HCT116 (cell line): ENCODE measurements around the gene FAM117A. TPM values are rescaled to one million over a fixed set of nuclear protein-coding genes. Genes with fewer than 3 reads are reported as not detected.

Source experiments
- ATAC-seq: fragments of 200-7000 bp; cut with Tn5 transposase; 2 replicates; pipeline ENCODE4 v1.9.1; 2020; ENCODE audit warnings: mild to moderate bottlenecking, moderate library complexity
- BruUV-seq: library from RNA; stranded (reverse); fragments of 400-500 nt; replicated peaks from 2 replicates; lab custom pipeline; 2021; lab: Mats Ljungman, UMichigan
- CTCF ChIA-PET: fragments of 300-600 bp; sonication (Branson Sonifier 250); formaldehyde crosslinking; loops from one replicate; lab custom pipeline; 2021; ENCODE audit warnings: antibody characterized with exemption; lab: Charles Lee
- POLR2A ChIA-PET: fragments of 300-600, 350-600 bp; sonication (Branson Sonifier 250); formaldehyde crosslinking; loops from one replicate; lab custom pipeline; 2021; ENCODE audit warnings: antibody characterized with exemption; lab: Charles Lee
- RAD21 ChIA-PET, 2 experiments: fragments of 300-600 bp; sonication (Branson Sonifier 250); formaldehyde crosslinking; loops; one replicate each; lab custom pipeline; 2023; ENCODE audit warnings: low total read pairs in 2 of 2; ENCODE audit not compliant: uncharacterized antibody in 2 of 2, unreplicated experiment in 2 of 2, low non-redundant PET in 1 of 2; lab: Charles Lee
- DNase-seq: peaks from one replicate; pipeline ENCODE4 v3.0.0-alpha.2; 2010; ENCODE audit warnings: low read depth, low spot score
- H2AFZ ChIP-seq: fragments of 200-600 bp; shearing (Covaris generic), sonication (generic); 2 replicates; pipeline ENCODE4 v1.6.1; 2017; ENCODE audit warnings: low read depth, mixed run types, mixed read lengths, antibody characterized with exemption, low read length; ENCODE audit not compliant: poor library complexity, severe bottlenecking
- H3K27ac ChIP-seq: 2 replicates; pipeline ENCODE4 v1.5.1; 2012; ENCODE audit warnings: low read depth, low read length
- H3K27me3 ChIP-seq: fragments of 200-600 bp; sonication (generic); 2 replicates; pipeline ENCODE4 v1.6.1; 2016; ENCODE audit warnings: mixed run types, low read length, mixed read lengths; ENCODE audit not compliant: insufficient read depth
- H3K36me3 ChIP-seq, 2 experiments: fragments of 200-500 bp in 1 of 2; fragments of 200-600 bp in 1 of 2; sonication (Bioruptor generic) in 1 of 2; sonication (generic) in 1 of 2; 2 replicates each; pipeline versions ENCODE4 v1.5.1 to v1.6.1; 2014 to 2016; ENCODE audit warnings: low read length in 2 of 2, inconsistent platforms in 1 of 2, mixed read lengths in 1 of 2, mixed run types in 1 of 2; ENCODE audit not compliant: insufficient read depth in 2 of 2, control insufficient read depth in 1 of 2
- H3K4me1 ChIP-seq, 2 experiments: fragments of 200-600 bp in 1 of 2; sonication (generic) in 1 of 2; 2 replicates each; pipeline versions ENCODE4 v1.5.1 to v1.6.1; 2012 to 2017; ENCODE audit warnings: low read length in 2 of 2, inconsistent platforms in 1 of 2, mild to moderate bottlenecking in 1 of 2, mixed read lengths in 1 of 2, mixed run types in 1 of 2, moderate library complexity in 1 of 2; ENCODE audit not compliant: insufficient read depth in 2 of 2, control insufficient read depth in 1 of 2
- H3K4me2 ChIP-seq: fragments of 200-600 bp; sonication (generic); 2 replicates; pipeline ENCODE4 v1.6.1; 2017; ENCODE audit warnings: mixed run types, low read length, mixed read lengths
- H3K4me3 ChIP-seq, 2 experiments: fragments of 200-600 bp in 1 of 2; sonication (generic) in 1 of 2; replicated peaks in 1 of 2; 2 replicates each; pipeline ENCODE4 v1.5.1; 2011 to 2016; ENCODE audit warnings: low read length in 2 of 2, control low read depth in 1 of 2, low read depth in 1 of 2, mild to moderate bottlenecking in 1 of 2, mixed read lengths in 1 of 2, mixed run types in 1 of 2
- H3K79me2 ChIP-seq: fragments of 200-600 bp; sonication (generic); 2 replicates; pipeline ENCODE4 v1.6.1; 2017; ENCODE audit warnings: mild to moderate bottlenecking, mixed run types, low read length, moderate library complexity, mixed read lengths; ENCODE audit not compliant: insufficient read depth
- H3K9ac ChIP-seq: fragments of 200-600 bp; sonication (generic); 2 replicates; pipeline ENCODE4 v1.6.1; 2016; ENCODE audit warnings: low read length, mixed read lengths
- H3K9me2 ChIP-seq: fragments of 200-600 bp; sonication (generic), shearing (Covaris generic); 2 replicates; pipeline ENCODE4 v1.6.1; 2017; ENCODE audit warnings: mixed run types, mild to moderate bottlenecking, moderate library complexity; ENCODE audit not compliant: insufficient read depth
- H3K9me3 ChIP-seq, 2 experiments: fragments of 200-500 bp in 1 of 2; fragments of 200-600 bp in 1 of 2; sonication (Bioruptor generic) in 1 of 2; sonication (generic) in 1 of 2; 2 replicates each; pipeline ENCODE4 v1.6.1; 2014 to 2017; ENCODE audit warnings: low read length in 2 of 2, mixed read lengths in 2 of 2, inconsistent platforms in 1 of 2, low read depth in 1 of 2, mild to moderate bottlenecking in 1 of 2, mixed run types in 1 of 2, moderate library complexity in 1 of 2; ENCODE audit not compliant: control insufficient read depth in 1 of 2, insufficient read depth in 1 of 2
- H4K20me1 ChIP-seq: fragments of 200-600 bp; sonication (generic), shearing (Covaris generic); 2 replicates; pipeline ENCODE4 v1.6.1; 2017; ENCODE audit warnings: mixed run types, mild to moderate bottlenecking, moderate library complexity; ENCODE audit not compliant: insufficient read depth
- CEBPB ChIP-seq: IDR thresholded peaks from 2 replicates; pipeline ENCODE4 v1.6.1; 2012; ENCODE audit warnings: low read depth
- POLR2A ChIP-seq: IDR thresholded peaks from 2 replicates; pipeline ENCODE4 v1.7.0; 2011; ENCODE audit warnings: borderline replicate concordance; ENCODE audit not compliant: insufficient read depth, insufficient read length; ENCODE audit errors: extremely low read depth
- POLR2AphosphoS5 ChIP-seq: IDR thresholded peaks from 2 replicates; pipeline ENCODE4 v1.6.1; 2011; ENCODE audit warnings: mild to moderate bottlenecking, low read depth, low read length, moderate library complexity
- RAD21 ChIP-seq: IDR thresholded peaks from 2 replicates; pipeline ENCODE4 v1.6.1; 2012; ENCODE audit warnings: low read depth, mild to moderate bottlenecking
- SP1 ChIP-seq: IDR thresholded peaks from 2 replicates; pipeline ENCODE4 v1.6.1; 2012; ENCODE audit warnings: low read depth
- YY1 ChIP-seq: IDR thresholded peaks from 2 replicates; pipeline ENCODE4 v1.6.1; 2011; ENCODE audit warnings: low read length, low read depth, moderate library complexity, mild to moderate bottlenecking; ENCODE audit not compliant: insufficient replicate concordance; ENCODE audit errors: extremely low read depth
- ZFX ChIP-seq: fragments of 450-650 bp; IDR thresholded peaks from 2 replicates; pipeline ENCODE4 v1.6.1; 2017
- intact Hi-C: fragments of 100-400 bp; cut with micrococcal nuclease; formaldehyde crosslinking; loops from 2 replicates; pipeline ENCODE4 v1.10.0; 2022
- total RNA-seq: library from RNA; stranded (reverse); gene quantifications from one replicate; pipeline ENCODE4 v1.2.1, GENCODE V29; 2021; ENCODE audit not compliant: unreplicated experiment
- TF ChIP-seq, protein P1 (sequence below): IDR thresholded peaks from 2 replicates; pipeline ENCODE4 v1.6.1; 2012; ENCODE audit warnings: low read depth
- TF ChIP-seq, protein P2 (sequence below), 3 experiments: fragments of 200-600 bp in 1 of 3; sonication (generic) in 1 of 3; IDR thresholded peaks in 2 of 3; conservative IDR thresholded peaks in 1 of 3; 2 replicates each; pipeline ENCODE4 v1.5.1; 2012 to 2017; ENCODE audit warnings: low read depth in 2 of 3, low read length in 2 of 3, antibody characterized with exemption in 1 of 3, borderline replicate concordance in 1 of 3, control low read depth in 1 of 3, mild to moderate bottlenecking in 1 of 3, mixed read lengths in 1 of 3, mixed run types in 1 of 3, moderate library complexity in 1 of 3; ENCODE audit not compliant: insufficient read depth in 1 of 3

FAM117A gene
- total RNA-seq, 1 experiment from 2014 or later: 12.8 TPM

- RAD21 ChIA-PET: no interaction called here
- H3K9ac ChIP-seq: no peak overlapping the region
- no peaks in the 10 kb centered on the region for H4K20me1 ChIP-seq
- no peak overlapping the region for H3K4me2 ChIP-seq
- no peak for DNase-seq
- H3K4me1 ChIP-seq: peaks cover 7 to 9% of the 10 kb centered on the region in 2 experiments
- no peaks in the 10 kb centered on the region for H3K9me2 ChIP-seq
- no peak overlapping the region for H3K4me3 ChIP-seq
- no peaks in the 10 kb centered on the region; the same call in 1 of the 2 replicates for H3K27me3 ChIP-seq
- H3K36me3 ChIP-seq: no peaks in the 10 kb centered on the region
- no peak overlapping the region for H2AFZ ChIP-seq
- H3K27ac ChIP-seq: no peak overlapping the region
- H3K9me3 ChIP-seq: no peaks in the 10 kb centered on the region
- H3K79me2 ChIP-seq: no peaks in the 10 kb centered on the region
- TF ChIP-seq, protein P1, sequence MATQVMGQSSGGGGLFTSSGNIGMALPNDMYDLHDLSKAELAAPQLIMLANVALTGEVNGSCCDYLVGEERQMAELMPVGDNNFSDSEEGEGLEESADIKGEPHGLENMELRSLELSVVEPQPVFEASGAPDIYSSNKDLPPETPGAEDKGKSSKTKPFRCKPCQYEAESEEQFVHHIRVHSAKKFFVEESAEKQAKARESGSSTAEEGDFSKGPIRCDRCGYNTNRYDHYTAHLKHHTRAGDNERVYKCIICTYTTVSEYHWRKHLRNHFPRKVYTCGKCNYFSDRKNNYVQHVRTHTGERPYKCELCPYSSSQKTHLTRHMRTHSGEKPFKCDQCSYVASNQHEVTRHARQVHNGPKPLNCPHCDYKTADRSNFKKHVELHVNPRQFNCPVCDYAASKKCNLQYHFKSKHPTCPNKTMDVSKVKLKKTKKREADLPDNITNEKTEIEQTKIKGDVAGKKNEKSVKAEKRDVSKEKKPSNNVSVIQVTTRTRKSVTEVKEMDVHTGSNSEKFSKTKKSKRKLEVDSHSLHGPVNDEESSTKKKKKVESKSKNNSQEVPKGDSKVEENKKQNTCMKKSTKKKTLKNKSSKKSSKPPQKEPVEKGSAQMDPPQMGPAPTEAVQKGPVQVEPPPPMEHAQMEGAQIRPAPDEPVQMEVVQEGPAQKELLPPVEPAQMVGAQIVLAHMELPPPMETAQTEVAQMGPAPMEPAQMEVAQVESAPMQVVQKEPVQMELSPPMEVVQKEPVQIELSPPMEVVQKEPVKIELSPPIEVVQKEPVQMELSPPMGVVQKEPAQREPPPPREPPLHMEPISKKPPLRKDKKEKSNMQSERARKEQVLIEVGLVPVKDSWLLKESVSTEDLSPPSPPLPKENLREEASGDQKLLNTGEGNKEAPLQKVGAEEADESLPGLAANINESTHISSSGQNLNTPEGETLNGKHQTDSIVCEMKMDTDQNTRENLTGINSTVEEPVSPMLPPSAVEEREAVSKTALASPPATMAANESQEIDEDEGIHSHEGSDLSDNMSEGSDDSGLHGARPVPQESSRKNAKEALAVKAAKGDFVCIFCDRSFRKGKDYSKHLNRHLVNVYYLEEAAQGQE: no peak
- TF ChIP-seq ZFX (no peak), POLR2A (no peak), RAD21 (no peak), CEBPB (no peak), SP1 (no peak), POLR2AphosphoS5 (no peak), YY1 (no peak)
- TF ChIP-seq, protein P2, sequence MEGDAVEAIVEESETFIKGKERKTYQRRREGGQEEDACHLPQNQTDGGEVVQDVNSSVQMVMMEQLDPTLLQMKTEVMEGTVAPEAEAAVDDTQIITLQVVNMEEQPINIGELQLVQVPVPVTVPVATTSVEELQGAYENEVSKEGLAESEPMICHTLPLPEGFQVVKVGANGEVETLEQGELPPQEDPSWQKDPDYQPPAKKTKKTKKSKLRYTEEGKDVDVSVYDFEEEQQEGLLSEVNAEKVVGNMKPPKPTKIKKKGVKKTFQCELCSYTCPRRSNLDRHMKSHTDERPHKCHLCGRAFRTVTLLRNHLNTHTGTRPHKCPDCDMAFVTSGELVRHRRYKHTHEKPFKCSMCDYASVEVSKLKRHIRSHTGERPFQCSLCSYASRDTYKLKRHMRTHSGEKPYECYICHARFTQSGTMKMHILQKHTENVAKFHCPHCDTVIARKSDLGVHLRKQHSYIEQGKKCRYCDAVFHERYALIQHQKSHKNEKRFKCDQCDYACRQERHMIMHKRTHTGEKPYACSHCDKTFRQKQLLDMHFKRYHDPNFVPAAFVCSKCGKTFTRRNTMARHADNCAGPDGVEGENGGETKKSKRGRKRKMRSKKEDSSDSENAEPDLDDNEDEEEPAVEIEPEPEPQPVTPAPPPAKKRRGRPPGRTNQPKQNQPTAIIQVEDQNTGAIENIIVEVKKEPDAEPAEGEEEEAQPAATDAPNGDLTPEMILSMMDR (IDR thresholded peaks at IDR 0.05 in 2 of 3, conservative IDR thresholded peaks at IDR 0.05 in 1 of 3; ENCODE audit: borderline replicate concordance in 1 of 3, insufficient read depth in 1 of 3, low read depth in 2 of 3, low read length in 2 of 3): no peak
- BruUV-seq: no TSS peak
- no peak for ATAC-seq
- POLR2A ChIA-PET: interaction anchor here (1.8 kb wide), 1 partner anchor 19 kb away, joined by 7 read pairs; the partner anchor contains the start of gene FAM117A
- CTCF ChIA-PET: interaction anchor here (0.8 kb wide), 1 partner anchor 19 kb away, joined by 4 read pairs; the partner anchor contains the start of gene FAM117A
- intact Hi-C loops: no loop called here
These were observed 19.3 kb upstream of the FAM117A start for GRCh38 chr17:49783071-49783715.
